Tibial nerve (tissue), 4 donors: ENCODE results near the gene ZNF543. TPM values are rescaled to one million over a fixed set of nuclear protein-coding genes. Genes with fewer than 3 reads are reported as not detected.
"Not testable (repeated sequence)": the region's sequence is repeated elsewhere in the genome, so short reads cannot be mapped to it uniquely, and the experiment has no call there.

Experiments used
- DNase-seq, 2 donors: peaks; one replicate each; pipeline ENCODE4 v3.0.0-alpha.2; 2019; ENCODE audit warnings: low spot score in 2 of 2
- H3K27ac ChIP-seq, 4 donors: fragments of 200-600 bp; sonication (generic) in 3 of 4; one replicate each; pipeline ENCODE4 v1.5.1; 2017 to 2019; ENCODE audit warnings: mild to moderate bottlenecking in 1 of 4
- H3K27me3 ChIP-seq, 2 donors: fragments of 200-600 bp; sonication (generic) in 1 of 2; one replicate each; pipeline versions ENCODE4 v1.5.1 to v1.6.0; 2017 to 2019
- H3K36me3 ChIP-seq, 3 donors: fragments of 200-600 bp; sonication (generic); one replicate each; pipeline ENCODE4 v1.5.1; 2018 to 2019
- H3K4me1 ChIP-seq, 4 donors: fragments of 200-600 bp; sonication (generic) in 3 of 4; one replicate each; pipeline ENCODE4 v1.5.1; 2017 to 2019
- H3K4me3 ChIP-seq, 4 donors: fragments of 200-600 bp; sonication (generic) in 3 of 4; one replicate each; pipeline ENCODE4 v1.5.1; 2017 to 2019; ENCODE audit warnings: mild to moderate bottlenecking in 1 of 4, moderate library complexity in 1 of 4
- H3K9me3 ChIP-seq, 4 donors: fragments of 200-600 bp; sonication (generic) in 3 of 4; one replicate each; pipeline ENCODE4 v1.5.1; 2017 to 2019
- CTCF ChIP-seq, 5 experiments: fragments of 200-600 bp in 3 of 5; fragments of 450-650 bp in 2 of 5; sonication (generic) in 3 of 5; IDR thresholded peaks; one replicate each; pipeline ENCODE4 v1.5.1; 2016 to 2019; ENCODE audit warnings: antibody characterized with exemption in 5 of 5, mild to moderate bottlenecking in 3 of 5, moderate library complexity in 2 of 5
- EP300 ChIP-seq, 2 donors: sonication (generic); formaldehyde crosslinking; IDR thresholded peaks; one replicate each; pipeline ENCODE4 v1.6.1; 2017; ENCODE audit warnings: antibody characterized with exemption in 2 of 2, mild to moderate bottlenecking in 1 of 2
- POLR2A ChIP-seq, 2 donors: fragments of 450-650 bp; IDR thresholded peaks; one replicate each; pipeline ENCODE4 v1.6.1; 2017; ENCODE audit warnings: antibody characterized with exemption in 2 of 2, mild to moderate bottlenecking in 2 of 2, moderate library complexity in 2 of 2
- WGBS, 2 donors: methylation state at CpG; one replicate each; pipeline ENCODE4 v1.1.5; 2018; 5-methylcytosine and 5-hydroxymethylcytosine counted together
- total RNA-seq, 4 donors: library from RNA; depleted of rRNA; stranded (reverse); fragments of >200 nt; gene quantifications; one replicate each; pipeline ENCODE4 v1.1.0, GENCODE V29; 2016

Gene ZNF543
- total RNA-seq: 10 to 100 TPM in 1 of 4 donors, 1 to 10 TPM in 3; 7.3 to 10.6 (median 7.9) TPM

- peak; percentile 82 to 91 for DNase-seq
- H3K9me3 ChIP-seq: peaks cover 0 to 57% (median 6%) of the 10 kb centered on the region in 4 donors
- peak within 1 kb of the TSS; percentile 52 to 83 (median 66) for H3K4me3 ChIP-seq
- H3K4me1 ChIP-seq: peaks cover 0 to 20% (median 13%) of the 10 kb centered on the region in 4 donors
- peak within 1 kb of the TSS; percentile 53 to 88 (median 75) for H3K27ac ChIP-seq
- H3K36me3 ChIP-seq: peaks cover 0 to 41% (median 11%) of the 10 kb centered on the region in 3 donors
- 1 to 2% methylated on average over 43 to 57 of the region's 71 CpGs for WGBS, 2 donors
- H3K27me3 ChIP-seq: peaks cover 0 to 5% of the 10 kb centered on the region in 2 donors
- TF ChIP-seq CTCF (IDR thresholded peaks at IDR 0.05) (peak in 1 of 5 experiments; percentile 18), POLR2A (IDR thresholded peaks at IDR 0.05) (peak in 1 of 2 donors; percentile 54), EP300 (IDR thresholded peaks at IDR 0.05) (peak in 1 of 2 donors; percentile 74)
Measured at GRCh38 chr19:57320180-57321084, at the start of gene ZNF543. Gene ZNF543 (plus strand): TSS chr19:57320472. CDS start chr19:57320854, 382 bp downstream.

- peaks cover 0 to 13% (median 0%) of the 10 kb centered on the region in 4 donors for H3K9me3 ChIP-seq
Measured at GRCh38 chr19:57271280-57271679, 49.0 kb upstream of the ZNF543 start.

GRCh38 chr19:57273014-57273413 is 47.3 kb upstream of the ZNF543 start:
- no peak for TF ChIP-seq CTCF (IDR thresholded peaks at IDR 0.05)
- no peak for TF ChIP-seq EP300 (IDR thresholded peaks at IDR 0.05)
- no peak for TF ChIP-seq POLR2A (IDR thresholded peaks at IDR 0.05)
- Histone ChIP-seq H3K4me3 (no peak overlapping the region), H3K27me3 (no peaks in the 10 kb centered on the region), H3K27ac (no peak overlapping the region), H3K36me3 (peaks cover 0 to 60% (median 0%) of the 10 kb centered on the region in 3 donors), H3K4me1 (no peaks in the 10 kb centered on the region), H3K9me3 (peaks cover 0 to 4% (median 0%) of the 10 kb centered on the region in 4 donors)
- DNase-seq: no peak
- WGBS, 2 donors: 52 to 93% methylated on average over 1 of the region's 1 CpG

More at GRCh38 chr19:57271280-57271679, 49.0 kb upstream of the ZNF543 start:
- peaks cover 0 to 61% (median 0%) of the 10 kb centered on the region in 3 donors for H3K36me3 ChIP-seq
- WGBS, 2 donors: 94 to 95% methylated on average over 8 of the region's 8 CpGs
- TF ChIP-seq CTCF (IDR thresholded peaks at IDR 0.05) (no peak), EP300 (IDR thresholded peaks at IDR 0.05) (no peak), POLR2A (IDR thresholded peaks at IDR 0.05) (no peak)
- no peaks in the 10 kb centered on the region for H3K27me3 ChIP-seq
- no peak overlapping the region for H3K27ac ChIP-seq
- no peak overlapping the region for H3K4me3 ChIP-seq
- no peaks in the 10 kb centered on the region for H3K4me1 ChIP-seq
- no peak for DNase-seq

GRCh38 chr19:57276430-57276829 is 43.8 kb upstream of the ZNF543 start:
- Histone ChIP-seq H3K27me3 (no peaks in the 10 kb centered on the region), H3K36me3 (peaks cover 0 to 44% (median 0%) of the 10 kb centered on the region in 3 donors), H3K27ac (no peak overlapping the region), H3K4me1 (peaks cover 0 to 17% (median 1%) of the 10 kb centered on the region in 4 donors), H3K4me3 (no peak overlapping the region), H3K9me3 (peaks cover 0 to 4% (median 0%) of the 10 kb centered on the region in 4 donors)
- no peak for TF ChIP-seq CTCF (IDR thresholded peaks at IDR 0.05)
- TF ChIP-seq EP300 (IDR thresholded peaks at IDR 0.05): no peak
- no peak for TF ChIP-seq POLR2A (IDR thresholded peaks at IDR 0.05)
- DNase-seq: no peak
- 89 to 96% methylated on average over 1 of the region's 1 CpG for WGBS, 2 donors

- H3K4me3 ChIP-seq, H3K27ac ChIP-seq, DNase-seq, H3K27me3 ChIP-seq, H3K9me3 ChIP-seq: not testable (repeated sequence)
- peaks cover 0 to 45% (median 0%) of the 10 kb centered on the region in 3 donors for H3K36me3 ChIP-seq
- H3K4me1 ChIP-seq: peaks cover 0 to 36% (median 12%) of the 10 kb centered on the region in 4 donors
- 63 to 70% methylated on average over 2 of the region's 2 CpGs for WGBS, 2 donors
Measured at GRCh38 chr19:57278481-57278880, 41.8 kb upstream of the ZNF543 start.
